ENCODE results near the gene SESN1.

The SESN1 gene

DNA sequence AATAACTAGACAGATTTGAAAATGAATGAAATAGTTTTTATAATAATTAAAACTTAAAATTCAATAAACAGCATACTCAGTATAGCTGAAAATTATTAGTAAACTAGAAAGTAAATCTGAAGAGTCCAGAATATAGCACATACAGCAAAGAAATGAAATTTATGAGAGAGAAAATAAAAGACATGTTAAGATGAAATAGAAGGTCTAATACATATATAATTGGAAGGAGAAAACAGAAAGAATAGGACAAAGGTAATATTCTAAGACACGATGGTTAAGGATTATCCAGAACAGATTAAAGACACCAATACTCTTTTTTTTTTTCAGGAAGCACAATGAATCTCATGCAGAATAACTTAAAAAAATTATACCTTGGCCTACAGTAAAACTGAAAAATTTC lies 69.0 kb downstream of the SESN1 start:
- intact Hi-C loops (cut with DNase I; ENCODE audit: low total_unique reads) = loop anchor here (10.0 kb wide), 1 partner anchor 49 kb away; no protein-coding TSS in a partner anchor
- TF ChIP-seq, protein P1, sequence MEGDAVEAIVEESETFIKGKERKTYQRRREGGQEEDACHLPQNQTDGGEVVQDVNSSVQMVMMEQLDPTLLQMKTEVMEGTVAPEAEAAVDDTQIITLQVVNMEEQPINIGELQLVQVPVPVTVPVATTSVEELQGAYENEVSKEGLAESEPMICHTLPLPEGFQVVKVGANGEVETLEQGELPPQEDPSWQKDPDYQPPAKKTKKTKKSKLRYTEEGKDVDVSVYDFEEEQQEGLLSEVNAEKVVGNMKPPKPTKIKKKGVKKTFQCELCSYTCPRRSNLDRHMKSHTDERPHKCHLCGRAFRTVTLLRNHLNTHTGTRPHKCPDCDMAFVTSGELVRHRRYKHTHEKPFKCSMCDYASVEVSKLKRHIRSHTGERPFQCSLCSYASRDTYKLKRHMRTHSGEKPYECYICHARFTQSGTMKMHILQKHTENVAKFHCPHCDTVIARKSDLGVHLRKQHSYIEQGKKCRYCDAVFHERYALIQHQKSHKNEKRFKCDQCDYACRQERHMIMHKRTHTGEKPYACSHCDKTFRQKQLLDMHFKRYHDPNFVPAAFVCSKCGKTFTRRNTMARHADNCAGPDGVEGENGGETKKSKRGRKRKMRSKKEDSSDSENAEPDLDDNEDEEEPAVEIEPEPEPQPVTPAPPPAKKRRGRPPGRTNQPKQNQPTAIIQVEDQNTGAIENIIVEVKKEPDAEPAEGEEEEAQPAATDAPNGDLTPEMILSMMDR (IDR thresholded peaks at IDR 0.05) = no peak
- no peaks in the 10 kb centered on the region for H3K9me3 ChIP-seq
- H3K36me3 ChIP-seq = no peaks in the 10 kb centered on the region
- no peaks in the 10 kb centered on the region for H3K27me3 ChIP-seq
- H3K4me3 ChIP-seq = no peak overlapping the region
- no peak for DNase-seq
- H3K27ac ChIP-seq = no peak overlapping the region
- H3K4me1 ChIP-seq = peaks cover 0 to 4% (median 3%) of the 10 kb centered on the region in 4 donors

DNA sequence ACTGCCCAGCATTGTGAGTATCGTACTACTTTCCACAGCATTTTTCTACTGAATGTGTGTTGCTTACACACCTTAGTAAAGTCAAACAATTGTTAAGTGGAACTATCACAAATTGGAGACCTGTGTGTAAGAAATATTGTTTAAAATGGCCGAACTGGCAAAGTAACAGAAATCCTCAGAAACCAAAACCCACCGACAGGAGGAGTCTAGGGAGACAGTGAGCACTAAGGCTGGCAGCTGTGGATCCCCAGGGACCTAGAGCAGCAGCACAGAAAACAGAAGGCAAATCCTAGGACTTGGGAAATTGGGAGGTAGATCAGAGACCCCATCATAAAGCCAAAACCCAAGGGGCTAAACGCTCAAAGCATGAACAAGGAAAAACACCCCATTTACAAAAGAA lies 69.9 kb downstream of the SESN1 start:
- no peaks in the 10 kb centered on the region for H3K36me3 ChIP-seq
- no peak for DNase-seq
- no peaks in the 10 kb centered on the region for H3K9me3 ChIP-seq
- H3K27ac ChIP-seq = no peak overlapping the region
- H3K27me3 ChIP-seq = no peaks in the 10 kb centered on the region
- peaks cover 0 to 4% (median 3%) of the 10 kb centered on the region in 4 donors for H3K4me1 ChIP-seq
- TF ChIP-seq, protein P1 (IDR thresholded peaks at IDR 0.05) = peak in 1 of 2 experiments; percentile 18
- intact Hi-C loops (cut with DNase I; ENCODE audit: low total_unique reads) = loop anchor here (10.0 kb wide), 1 partner anchor 50 kb away; no protein-coding TSS in a partner anchor
- H3K4me3 ChIP-seq = no peak overlapping the region

DNA sequence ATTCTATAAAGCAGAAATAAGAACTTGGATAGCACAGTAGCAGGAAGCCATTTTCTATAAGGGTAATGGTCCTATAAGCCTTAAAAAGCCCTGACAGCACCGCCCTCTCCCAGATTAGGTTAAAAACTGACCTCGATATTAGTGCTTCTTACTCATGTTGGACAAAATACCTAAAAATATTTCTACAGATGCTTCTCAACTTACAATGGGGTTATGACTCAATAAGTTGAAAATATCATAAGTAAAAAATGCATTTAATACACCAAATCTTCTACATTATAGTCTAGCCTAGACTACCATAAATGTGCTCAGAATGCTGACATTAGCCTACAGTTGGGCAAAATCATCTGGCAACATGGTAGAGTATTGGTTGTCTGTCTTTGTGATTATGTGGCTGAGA lies 70.3 kb downstream of the SESN1 start:
- peaks cover 0 to 4% (median 3%) of the 10 kb centered on the region in 4 donors for H3K4me1 ChIP-seq
- H3K36me3 ChIP-seq = no peaks in the 10 kb centered on the region
- H3K9me3 ChIP-seq = no peaks in the 10 kb centered on the region
- intact Hi-C loops (cut with DNase I; ENCODE audit: low total_unique reads) = loop anchor here (10.0 kb wide), 1 partner anchor 50 kb away; no protein-coding TSS in a partner anchor
- DNase-seq = no peak
- H3K27ac ChIP-seq = no peak overlapping the region
- no peaks in the 10 kb centered on the region for H3K27me3 ChIP-seq
- TF ChIP-seq, protein P1 (IDR thresholded peaks at IDR 0.05) = no peak
- H3K4me3 ChIP-seq = no peak overlapping the region

DNA sequence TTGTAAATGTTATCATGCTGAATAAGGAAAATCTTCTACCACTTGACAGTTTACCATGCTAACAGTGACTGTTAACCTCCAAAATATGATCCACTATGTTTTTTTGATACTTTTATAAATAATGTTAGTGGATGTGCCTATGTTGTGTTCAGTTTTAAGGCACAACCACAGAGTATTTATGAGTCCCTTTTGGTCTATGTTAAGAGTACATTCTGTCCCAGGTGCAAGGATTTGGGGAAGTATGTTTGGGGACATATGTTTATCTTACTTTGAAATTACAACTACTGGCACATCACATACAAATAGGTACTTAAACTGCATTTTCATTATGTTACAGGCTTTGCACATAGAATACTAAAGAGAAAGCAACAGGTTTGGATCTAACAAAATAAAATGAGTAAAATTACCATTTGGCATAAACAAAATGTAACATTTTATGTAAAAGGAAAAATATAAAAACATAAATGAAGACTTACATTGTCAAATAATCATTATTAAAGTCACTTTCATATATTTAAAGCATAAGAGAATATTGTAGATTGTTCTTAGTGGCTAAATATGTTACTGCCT lies 71.2 kb downstream of the SESN1 start:
- intact Hi-C loops (cut with DNase I; ENCODE audit: low total_unique reads) = loop anchor here (10.0 kb wide), 1 partner anchor 51 kb away; no protein-coding TSS in a partner anchor
- peaks cover 0 to 4% (median 3%) of the 10 kb centered on the region in 4 donors for H3K4me1 ChIP-seq
- H3K27me3 ChIP-seq = no peaks in the 10 kb centered on the region
- TF ChIP-seq, protein P1 (IDR thresholded peaks at IDR 0.05) = no peak
- H3K27ac ChIP-seq = no peak overlapping the region
- no peak for DNase-seq
- no peaks in the 10 kb centered on the region for H3K9me3 ChIP-seq
- no peak overlapping the region for H3K4me3 ChIP-seq
- H3K36me3 ChIP-seq = no peaks in the 10 kb centered on the region

DNA sequence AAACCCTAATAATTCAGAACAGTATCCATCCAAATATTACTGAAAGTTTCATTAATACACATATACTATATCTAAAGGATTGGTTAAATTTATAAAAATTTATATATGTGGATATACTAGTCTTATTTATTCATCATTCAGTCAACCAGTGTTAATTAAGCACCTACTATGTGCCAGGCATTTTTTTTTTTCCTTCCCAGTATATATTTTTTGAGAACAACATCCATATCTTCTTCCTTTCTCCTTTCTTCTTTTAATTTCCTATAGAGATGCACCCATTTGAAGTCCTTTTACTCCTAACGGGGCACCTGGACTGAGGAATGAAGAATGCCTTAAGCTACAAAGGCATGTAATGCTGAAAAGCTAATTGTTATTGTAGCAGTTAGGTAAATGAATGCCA lies 72.8 kb downstream of the SESN1 start:
- Histone ChIP-seq H3K27ac (no peak overlapping the region), H3K36me3 (no peaks in the 10 kb centered on the region), H3K9me3 (no peaks in the 10 kb centered on the region), H3K27me3 (no peaks in the 10 kb centered on the region), H3K4me1 (peaks cover 0 to 4% (median 3%) of the 10 kb centered on the region in 4 donors), H3K4me3 (no peak overlapping the region)
- no peak for DNase-seq
- intact Hi-C loops (cut with DNase I; ENCODE audit: low total_unique reads) = loop anchor here (10.0 kb wide), 1 partner anchor 53 kb away; no protein-coding TSS in a partner anchor
- TF ChIP-seq, protein P1 (IDR thresholded peaks at IDR 0.05) = no peak
